ENCODE data around the gene MLEC. TPM values are rescaled to one million over a fixed set of nuclear protein-coding genes. Genes with fewer than 3 reads are reported as not detected.

Gene MLEC
- total RNA-seq, 6 donors from 2014 or later: 29.3 to 125 (median 71.2) TPM

GRCh38 chr12:120702637-120703036 is 15.7 kb downstream of the MLEC start:
- WGBS, 2 donors: 100% methylated on average over 1 of the region's 1 CpG
- Histone ChIP-seq H3K36me3 (peaks cover 0 to 47% (median 24%) of the 10 kb centered on the region in 4 donors), H3K27me3 (no peaks in the 10 kb centered on the region), H3K9me3 (no peaks in the 10 kb centered on the region), H3K27ac (peak overlapping the region in 3 of 4 donors; percentile 15 to 70 (median 47)), H3K4me1 (peaks cover 10 to 41% (median 23%) of the 10 kb centered on the region in 4 donors), H3K4me3 (no peak overlapping the region)
- no peak for TF ChIP-seq POLR2AphosphoS5 (IDR thresholded peaks at IDR 0.05)
- no peak for TF ChIP-seq EP300 (IDR thresholded peaks at IDR 0.05)
- TF ChIP-seq, protein P1, sequence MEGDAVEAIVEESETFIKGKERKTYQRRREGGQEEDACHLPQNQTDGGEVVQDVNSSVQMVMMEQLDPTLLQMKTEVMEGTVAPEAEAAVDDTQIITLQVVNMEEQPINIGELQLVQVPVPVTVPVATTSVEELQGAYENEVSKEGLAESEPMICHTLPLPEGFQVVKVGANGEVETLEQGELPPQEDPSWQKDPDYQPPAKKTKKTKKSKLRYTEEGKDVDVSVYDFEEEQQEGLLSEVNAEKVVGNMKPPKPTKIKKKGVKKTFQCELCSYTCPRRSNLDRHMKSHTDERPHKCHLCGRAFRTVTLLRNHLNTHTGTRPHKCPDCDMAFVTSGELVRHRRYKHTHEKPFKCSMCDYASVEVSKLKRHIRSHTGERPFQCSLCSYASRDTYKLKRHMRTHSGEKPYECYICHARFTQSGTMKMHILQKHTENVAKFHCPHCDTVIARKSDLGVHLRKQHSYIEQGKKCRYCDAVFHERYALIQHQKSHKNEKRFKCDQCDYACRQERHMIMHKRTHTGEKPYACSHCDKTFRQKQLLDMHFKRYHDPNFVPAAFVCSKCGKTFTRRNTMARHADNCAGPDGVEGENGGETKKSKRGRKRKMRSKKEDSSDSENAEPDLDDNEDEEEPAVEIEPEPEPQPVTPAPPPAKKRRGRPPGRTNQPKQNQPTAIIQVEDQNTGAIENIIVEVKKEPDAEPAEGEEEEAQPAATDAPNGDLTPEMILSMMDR (IDR thresholded peaks at IDR 0.05): no peak
- TF ChIP-seq POLR2A (IDR thresholded peaks at IDR 0.05): no peak
- DNase-seq (no peak), ATAC-seq (ENCODE audit: low FRiP score in 2 of 2) (no peak)

- no peaks in the 10 kb centered on the region for H3K27me3 ChIP-seq
- H3K9me3 ChIP-seq: no peaks in the 10 kb centered on the region
- TF ChIP-seq EP300 (IDR thresholded peaks at IDR 0.05) (no peak), POLR2A (IDR thresholded peaks at IDR 0.05) (no peak), POLR2AphosphoS5 (IDR thresholded peaks at IDR 0.05) (no peak)
- TF ChIP-seq, protein P1 (IDR thresholded peaks at IDR 0.05): no peak
- ATAC-seq (ENCODE audit: low FRiP score in 2 of 2) (peak; percentile 38 to 85), DNase-seq (peak in 1 of 2 donors; percentile 58)
- H3K27ac ChIP-seq: peak overlapping the region in 3 of 4 donors; percentile 15 to 70 (median 47)
- 56 to 63% methylated on average over 11 of the region's 11 CpGs for WGBS, 2 donors
- peaks cover 5 to 33% (median 18%) of the 10 kb centered on the region in 4 donors for H3K4me1 ChIP-seq
- no peak overlapping the region for H3K4me3 ChIP-seq
- H3K36me3 ChIP-seq: peaks cover 0 to 39% (median 21%) of the 10 kb centered on the region in 4 donors
These were observed 16.5 kb downstream of the MLEC start for GRCh38 chr12:120703311-120703942.

GRCh38 chr12:120705618-120706017 is 18.7 kb downstream of the MLEC start:
- Histone ChIP-seq H3K4me3 (no peak overlapping the region), H3K27me3 (no peaks in the 10 kb centered on the region), H3K9me3 (no peaks in the 10 kb centered on the region), H3K4me1 (peaks cover 6 to 28% (median 19%) of the 10 kb centered on the region in 4 donors), H3K27ac (no peak overlapping the region), H3K36me3 (peaks cover 0 to 17% (median 13%) of the 10 kb centered on the region in 4 donors)
- TF ChIP-seq, protein P1 (IDR thresholded peaks at IDR 0.05): no peak
- TF ChIP-seq EP300 (IDR thresholded peaks at IDR 0.05) (no peak), POLR2A (IDR thresholded peaks at IDR 0.05) (no peak), POLR2AphosphoS5 (IDR thresholded peaks at IDR 0.05) (no peak)
- DNase-seq: peak in 1 of 2 donors; percentile 57
- 64 to 88% methylated on average over 1 of the region's 1 CpG for WGBS, 2 donors
- no peak for ATAC-seq (ENCODE audit: low FRiP score in 2 of 2)

GRCh38 chr12:120706029-120706428 is 19.1 kb downstream of the MLEC start:
- DNase-seq: no peak
- Histone ChIP-seq H3K27me3 (no peaks in the 10 kb centered on the region), H3K4me3 (no peak overlapping the region), H3K36me3 (peaks cover 0 to 13% (median 9%) of the 10 kb centered on the region in 4 donors), H3K27ac (no peak overlapping the region), H3K9me3 (no peaks in the 10 kb centered on the region), H3K4me1 (peaks cover 9 to 29% (median 20%) of the 10 kb centered on the region in 4 donors)
- ATAC-seq (ENCODE audit: low FRiP score in 2 of 2): no peak
- TF ChIP-seq POLR2A (IDR thresholded peaks at IDR 0.05) (no peak), POLR2AphosphoS5 (IDR thresholded peaks at IDR 0.05) (no peak), EP300 (IDR thresholded peaks at IDR 0.05) (no peak)
- TF ChIP-seq, protein P1 (IDR thresholded peaks at IDR 0.05): no peak
- 70 to 82% methylated on average over 5 of the region's 5 CpGs for WGBS, 2 donors
